ENCODE data around the gene WWTR1. TPM values are rescaled to one million over a fixed set of nuclear protein-coding genes. Genes with fewer than 3 reads are reported as not detected.

WWTR1 gene
- total and polyA plus RNA-seq, 2 donors from 2014 or later = 23.3 to 117 TPM

DNA sequence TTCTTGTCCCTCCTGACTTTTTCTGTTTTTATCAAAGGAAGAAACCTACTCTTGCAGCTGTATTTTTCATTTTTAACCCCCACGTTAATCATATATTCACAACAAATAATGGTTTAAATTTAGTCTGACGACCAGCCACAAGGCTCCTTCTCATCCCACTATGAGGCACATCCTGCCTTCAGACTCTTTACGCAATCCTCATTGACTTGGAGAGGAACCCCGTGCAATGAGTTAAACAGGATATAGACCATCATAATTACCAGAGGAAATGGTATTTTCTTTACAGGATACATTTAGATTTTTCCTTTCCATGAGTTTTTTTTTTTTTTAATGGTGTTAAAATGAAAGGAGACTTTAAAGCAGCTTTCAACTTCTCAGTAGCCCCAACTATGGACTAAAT, 68.5 kb downstream of the WWTR1 start:
- Histone ChIP-seq H3K27me3 (ENCODE audit: control insufficient read depth, insufficient read depth, low read length) (no peaks in the 10 kb centered on the region), H3K27ac (ENCODE audit: low read depth in 2 of 2, low read length in 2 of 2) (no peak overlapping the region), H3K9me3 (ENCODE audit: control insufficient read depth in 2 of 3, insufficient read depth in 1 of 3, low read length in 3 of 3) (no peaks in the 10 kb centered on the region), H3K36me3 (ENCODE audit: control insufficient read depth in 2 of 3, insufficient read depth in 3 of 3, low read length in 3 of 3) (no peaks in the 10 kb centered on the region), H3K9ac (ENCODE audit: low read length in 3 of 3) (no peak overlapping the region), H3K4me3 (ENCODE audit: low read length in 3 of 3) (no peak overlapping the region), H3K4me1 (ENCODE audit: control insufficient read depth in 2 of 3, insufficient read depth in 2 of 3, low read depth in 1 of 3, low read length in 3 of 3) (peaks cover 0 to 5% (median 0%) of the 10 kb centered on the region in 3 donors)
- intact Hi-C loops (cut with DNase I) = no loop called here
- DNase-seq = peak in 1 of 5 donors; percentile 58
- FAIRE-seq = peak; percentile 6
- TF ChIP-seq CTCF (IDR thresholded peaks at IDR 0.05; ENCODE audit: borderline replicate concordance, extremely low read depth, insufficient read depth) = no peak

DNA sequence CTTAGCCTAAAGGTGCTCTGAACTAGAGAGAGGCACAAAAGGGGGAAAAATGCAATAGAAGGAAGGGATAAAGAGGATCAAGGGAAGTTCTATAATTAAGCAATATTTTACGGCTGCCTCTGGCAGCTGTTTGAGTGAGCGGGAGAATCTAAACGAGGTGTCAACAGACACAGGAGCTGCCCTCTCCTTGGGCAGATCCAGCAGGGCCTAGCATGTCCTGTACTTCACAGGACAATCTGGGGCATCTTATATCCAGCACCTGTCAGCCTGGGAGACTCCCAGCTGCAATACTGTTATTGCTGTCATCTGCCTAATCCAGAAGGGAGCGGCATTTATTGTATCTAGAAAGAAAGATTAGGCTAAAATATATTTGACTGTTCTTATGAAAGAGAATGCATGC, 68.9 kb downstream of the WWTR1 start:
- Histone ChIP-seq H3K9ac (ENCODE audit: low read length in 3 of 3) (no peak overlapping the region), H3K27ac (ENCODE audit: low read depth in 2 of 2, low read length in 2 of 2) (no peak overlapping the region), H3K4me1 (ENCODE audit: control insufficient read depth in 2 of 3, insufficient read depth in 2 of 3, low read depth in 1 of 3, low read length in 3 of 3) (peaks cover 0 to 5% (median 0%) of the 10 kb centered on the region in 3 donors), H3K36me3 (ENCODE audit: control insufficient read depth in 2 of 3, insufficient read depth in 3 of 3, low read length in 3 of 3) (no peaks in the 10 kb centered on the region), H3K9me3 (ENCODE audit: control insufficient read depth in 2 of 3, insufficient read depth in 1 of 3, low read length in 3 of 3) (no peaks in the 10 kb centered on the region), H3K4me3 (ENCODE audit: low read length in 3 of 3) (no peak overlapping the region), H3K27me3 (ENCODE audit: control insufficient read depth, insufficient read depth, low read length) (no peaks in the 10 kb centered on the region)
- intact Hi-C loops (cut with DNase I) = no loop called here
- DNase-seq = no peak
- no peak for TF ChIP-seq CTCF (IDR thresholded peaks at IDR 0.05; ENCODE audit: borderline replicate concordance, extremely low read depth, insufficient read depth)
- FAIRE-seq = no peak

DNA sequence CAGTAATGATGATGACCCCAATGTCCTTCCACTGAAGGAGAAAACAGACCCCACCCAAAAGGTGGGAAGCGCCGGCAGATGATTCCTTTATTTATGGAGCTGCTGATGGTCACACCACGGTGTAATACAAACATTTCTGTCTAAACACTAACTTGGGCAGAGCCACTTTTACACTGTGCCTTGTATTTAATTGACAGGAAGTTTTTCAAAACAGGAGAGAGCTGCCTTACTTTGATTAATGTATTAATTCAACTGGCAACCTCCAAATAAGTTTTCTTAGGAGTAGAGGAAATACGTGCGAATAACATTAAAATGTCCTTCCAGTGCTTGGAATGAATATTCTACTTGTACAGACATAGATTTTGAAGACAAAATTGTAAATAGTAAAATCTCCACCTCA, 70.4 kb downstream of the WWTR1 start:
- no peak for FAIRE-seq

More for the DNA sequence above, 70.4 kb downstream of the WWTR1 start:
- Histone ChIP-seq H3K9me3 (ENCODE audit: control insufficient read depth in 2 of 3, insufficient read depth in 1 of 3, low read length in 3 of 3) (no peaks in the 10 kb centered on the region), H3K27ac (ENCODE audit: low read depth in 2 of 2, low read length in 2 of 2) (peak overlapping the region in 1 of 2 donors; percentile 51), H3K9ac (ENCODE audit: low read length in 3 of 3) (no peak overlapping the region), H3K4me1 (ENCODE audit: control insufficient read depth in 2 of 3, insufficient read depth in 2 of 3, low read depth in 1 of 3, low read length in 3 of 3) (peaks cover 0 to 5% (median 0%) of the 10 kb centered on the region in 3 donors), H3K4me3 (ENCODE audit: low read length in 3 of 3) (no peak overlapping the region), H3K36me3 (ENCODE audit: control insufficient read depth in 2 of 3, insufficient read depth in 3 of 3, low read length in 3 of 3) (no peaks in the 10 kb centered on the region), H3K27me3 (ENCODE audit: control insufficient read depth, insufficient read depth, low read length) (no peaks in the 10 kb centered on the region)
- DNase-seq = no peak
- intact Hi-C loops (cut with DNase I) = no loop called here
- no peak for TF ChIP-seq CTCF (IDR thresholded peaks at IDR 0.05; ENCODE audit: borderline replicate concordance, extremely low read depth, insufficient read depth)
